Hepatocyte (in vitro differentiated cells): Measurements from ENCODE around the gene OR1J1. TPM values are rescaled to one million over a fixed set of nuclear protein-coding genes. Genes with fewer than 3 reads are reported as not detected.

Source experiments
- DNase-seq: peaks from one replicate; pipeline ENCODE4 v3.0.0-alpha.2; 2016; ENCODE audit warnings: low spot score
- H2AFZ ChIP-seq: fragments of 200-600 bp; sonication (generic); 2 replicates; pipeline ENCODE4 v1.6.0; 2016; ENCODE audit warnings: antibody characterized with exemption, mild to moderate bottlenecking
- H3K27ac ChIP-seq: fragments of 200-600 bp; sonication (generic); 2 replicates; pipeline ENCODE4 v1.5.1; 2016; ENCODE audit warnings: mild to moderate bottlenecking
- H3K27me3 ChIP-seq: fragments of 200-600 bp; sonication (generic); 2 replicates; pipeline ENCODE4 v1.6.1; 2016
- H3K36me3 ChIP-seq: fragments of 200-600 bp; sonication (generic); replicated peaks from 2 replicates; pipeline ENCODE4 v1.5.1; 2016; ENCODE audit warnings: low read depth; ENCODE audit not compliant: insufficient read depth
- H3K4me1 ChIP-seq: fragments of 200-600 bp; sonication (generic); 2 replicates; pipeline ENCODE4 v1.5.1; 2016; ENCODE audit warnings: mild to moderate bottlenecking, moderate library complexity; ENCODE audit not compliant: insufficient read depth
- H3K4me2 ChIP-seq: fragments of 200-600 bp; sonication (generic); 2 replicates; pipeline ENCODE4 v1.6.0; 2016
- H3K4me3 ChIP-seq: fragments of 200-600 bp; sonication (generic); 2 replicates; pipeline ENCODE4 v1.5.1; 2016; ENCODE audit warnings: mild to moderate bottlenecking
- H3K79me2 ChIP-seq: fragments of 200-600 bp; sonication (generic); 2 replicates; pipeline ENCODE4 v1.6.0; 2017; ENCODE audit warnings: mild to moderate bottlenecking
- H3K9me2 ChIP-seq: fragments of 200-600 bp; sonication (generic); replicated peaks from 2 replicates; pipeline ENCODE4 v1.6.0; 2017; ENCODE audit warnings: mild to moderate bottlenecking; ENCODE audit not compliant: insufficient read depth
- H3K9me3 ChIP-seq: fragments of 200-600 bp; sonication (generic); 2 replicates; pipeline ENCODE4 v1.5.1; 2016; ENCODE audit warnings: low read depth, mild to moderate bottlenecking
- H4K20me1 ChIP-seq: fragments of 200-600 bp; sonication (generic); 2 replicates; pipeline ENCODE4 v1.6.0; 2016; ENCODE audit warnings: mild to moderate bottlenecking; ENCODE audit not compliant: insufficient read depth, poor library complexity, severe bottlenecking
- EZH2 ChIP-seq: fragments of 200-600 bp; sonication (generic); IDR thresholded peaks from 2 replicates; pipeline ENCODE4 v1.6.1; 2016; ENCODE audit warnings: antibody characterized with exemption, mild to moderate bottlenecking, borderline replicate concordance
- EZH2phosphoT487 ChIP-seq: fragments of 200-600 bp; sonication (generic); IDR thresholded peaks from one replicate; pipeline ENCODE4 v1.6.1; 2018; ENCODE audit warnings: antibody characterized with exemption, mild to moderate bottlenecking, low read depth, moderate library complexity; ENCODE audit not compliant: unreplicated experiment, severe bottlenecking
- WGBS: methylation state at CpG from one replicate; pipeline ENCODE4 v1.1.6; 2016; ENCODE audit warnings: low lambda C conversion rate; ENCODE audit errors: missing lambda C conversion rate; 5-methylcytosine and 5-hydroxymethylcytosine counted together
- polyA plus RNA-seq: library from polyadenylated mRNA; unstranded; fragments of >200 nt; fragmentation: Nextera tagmentation; extraction: Ambion mirVana; gene quantifications from 2 replicates; pipeline ENCODE4 v1.2.1, GENCODE V29; 2016
- total RNA-seq: library from RNA; depleted of rRNA; stranded (reverse); fragments of >200 nt; gene quantifications from 2 replicates; pipeline ENCODE4 v1.2.3, GENCODE V29; 2014
- TF ChIP-seq, protein P1 (sequence below): fragments of 200-600 bp; sonication (generic); IDR thresholded peaks from 2 replicates; pipeline ENCODE4 v1.5.1; 2016; ENCODE audit warnings: antibody characterized with exemption, mild to moderate bottlenecking; ENCODE audit not compliant: poor library complexity

The OR1J1 gene
- total and polyA plus RNA-seq, 2 experiments from 2014 or later, result not detected

DNA sequence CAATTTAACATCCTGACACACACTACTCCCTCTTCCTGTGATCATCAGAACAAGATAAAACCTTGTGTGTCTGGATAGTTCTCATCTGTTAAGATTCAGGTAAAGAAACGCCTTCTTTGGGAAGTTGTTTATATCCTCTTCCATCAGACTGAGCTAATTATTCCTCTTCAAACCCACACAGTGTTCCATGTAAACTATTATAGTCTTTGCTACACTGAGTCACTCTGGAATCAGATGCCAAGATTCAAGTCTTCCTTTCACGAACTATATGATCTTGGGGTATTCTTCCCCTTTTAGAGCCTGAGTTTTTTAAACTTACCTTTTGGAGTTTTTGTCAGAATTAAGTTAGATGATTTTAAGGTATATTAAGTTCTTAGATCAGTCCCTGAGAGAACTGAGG is 2.0 kb downstream of the OR1J1 start:
- Histone ChIP-seq H3K27me3 (no peaks in the 10 kb centered on the region), H3K9me2 (no peaks in the 10 kb centered on the region), H3K36me3 (no peaks in the 10 kb centered on the region), H2AFZ (no peak overlapping the region), H3K4me3 (no peak overlapping the region), H3K27ac (no peak overlapping the region), H3K4me2 (no peak overlapping the region), H3K79me2 (no peaks in the 10 kb centered on the region), H3K9me3 (no peaks in the 10 kb centered on the region), H4K20me1 (no peaks in the 10 kb centered on the region), H3K4me1 (no peaks in the 10 kb centered on the region)
- DNase-seq, result no peak
- 48% methylated on average over 2 of the region's 2 CpGs for WGBS
- TF ChIP-seq EZH2, result no peak
- TF ChIP-seq, protein P1, sequence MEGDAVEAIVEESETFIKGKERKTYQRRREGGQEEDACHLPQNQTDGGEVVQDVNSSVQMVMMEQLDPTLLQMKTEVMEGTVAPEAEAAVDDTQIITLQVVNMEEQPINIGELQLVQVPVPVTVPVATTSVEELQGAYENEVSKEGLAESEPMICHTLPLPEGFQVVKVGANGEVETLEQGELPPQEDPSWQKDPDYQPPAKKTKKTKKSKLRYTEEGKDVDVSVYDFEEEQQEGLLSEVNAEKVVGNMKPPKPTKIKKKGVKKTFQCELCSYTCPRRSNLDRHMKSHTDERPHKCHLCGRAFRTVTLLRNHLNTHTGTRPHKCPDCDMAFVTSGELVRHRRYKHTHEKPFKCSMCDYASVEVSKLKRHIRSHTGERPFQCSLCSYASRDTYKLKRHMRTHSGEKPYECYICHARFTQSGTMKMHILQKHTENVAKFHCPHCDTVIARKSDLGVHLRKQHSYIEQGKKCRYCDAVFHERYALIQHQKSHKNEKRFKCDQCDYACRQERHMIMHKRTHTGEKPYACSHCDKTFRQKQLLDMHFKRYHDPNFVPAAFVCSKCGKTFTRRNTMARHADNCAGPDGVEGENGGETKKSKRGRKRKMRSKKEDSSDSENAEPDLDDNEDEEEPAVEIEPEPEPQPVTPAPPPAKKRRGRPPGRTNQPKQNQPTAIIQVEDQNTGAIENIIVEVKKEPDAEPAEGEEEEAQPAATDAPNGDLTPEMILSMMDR, result no peak
- no peak for TF ChIP-seq EZH2phosphoT487

DNA sequence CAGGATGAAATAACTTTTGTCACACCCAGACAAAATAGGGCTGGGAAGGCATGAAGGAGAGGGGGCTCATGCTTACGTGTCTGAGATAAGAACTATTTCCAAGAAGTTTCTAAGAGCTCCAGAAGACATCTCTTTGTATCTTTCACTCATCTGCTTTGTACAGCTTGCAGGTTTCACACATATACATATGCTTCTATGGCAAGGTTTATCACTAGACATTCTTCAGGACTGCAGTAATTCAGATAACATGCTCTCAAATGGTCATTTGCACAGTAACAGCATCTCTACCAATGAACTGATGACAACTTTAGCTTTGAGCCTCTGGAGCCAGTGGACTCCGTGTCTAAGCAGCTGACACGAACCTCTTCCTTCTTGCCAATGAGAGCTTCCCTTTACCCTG is 3.2 kb downstream of the OR1J1 start:
- no peaks in the 10 kb centered on the region for H3K4me1 ChIP-seq
- no peaks in the 10 kb centered on the region for H3K27me3 ChIP-seq
- no peak overlapping the region for H3K4me2 ChIP-seq
- DNase-seq, result no peak
- no peaks in the 10 kb centered on the region for H3K9me2 ChIP-seq
- H3K27ac ChIP-seq, result no peak overlapping the region
- no peak overlapping the region for H3K4me3 ChIP-seq
- no peak for TF ChIP-seq EZH2
- TF ChIP-seq EZH2phosphoT487, result no peak
- TF ChIP-seq, protein P1, result no peak
- no peaks in the 10 kb centered on the region for H4K20me1 ChIP-seq
- no peaks in the 10 kb centered on the region for H3K36me3 ChIP-seq
- no peak overlapping the region for H2AFZ ChIP-seq
- no peaks in the 10 kb centered on the region for H3K79me2 ChIP-seq
- WGBS, result 56% methylated on average over 3 of the region's 3 CpGs
- H3K9me3 ChIP-seq, result no peaks in the 10 kb centered on the region

DNA sequence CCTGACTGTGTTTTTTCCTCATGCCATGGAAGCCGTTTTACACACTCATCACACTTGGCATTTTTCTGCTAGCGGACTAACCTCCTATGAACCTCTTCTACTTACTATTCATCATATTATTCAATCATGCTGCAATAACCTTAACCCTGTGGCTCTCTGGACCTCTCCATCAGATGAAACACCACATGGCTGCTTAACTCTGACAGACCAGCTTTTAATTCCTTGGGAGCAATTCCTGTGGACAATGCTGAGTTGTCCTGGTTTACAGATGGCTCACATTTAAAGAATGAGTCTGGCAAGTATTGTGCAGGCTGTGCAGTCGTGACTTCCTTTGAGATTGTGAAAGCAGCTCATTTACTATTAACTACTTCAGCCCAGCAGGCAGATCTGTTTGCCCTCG is 9.0 kb downstream of the OR1J1 start:
- H3K27me3 ChIP-seq, result peaks cover 15% of the 10 kb centered on the region
- no peaks in the 10 kb centered on the region for H4K20me1 ChIP-seq
- 39% methylated on average over 4 of the region's 4 CpGs for WGBS
- no peak overlapping the region for H3K4me3 ChIP-seq
- no peak for TF ChIP-seq EZH2
- TF ChIP-seq, protein P1, result no peak
- no peak for TF ChIP-seq EZH2phosphoT487
- no peaks in the 10 kb centered on the region for H3K9me3 ChIP-seq
- H2AFZ ChIP-seq, result no peak overlapping the region
- DNase-seq, result no peak
- H3K27ac ChIP-seq, result no peak overlapping the region
- H3K36me3 ChIP-seq, result no peaks in the 10 kb centered on the region
- no peak overlapping the region for H3K4me2 ChIP-seq
- H3K9me2 ChIP-seq, result no peaks in the 10 kb centered on the region
- H3K4me1 ChIP-seq, result no peaks in the 10 kb centered on the region
- H3K79me2 ChIP-seq, result no peaks in the 10 kb centered on the region

DNA sequence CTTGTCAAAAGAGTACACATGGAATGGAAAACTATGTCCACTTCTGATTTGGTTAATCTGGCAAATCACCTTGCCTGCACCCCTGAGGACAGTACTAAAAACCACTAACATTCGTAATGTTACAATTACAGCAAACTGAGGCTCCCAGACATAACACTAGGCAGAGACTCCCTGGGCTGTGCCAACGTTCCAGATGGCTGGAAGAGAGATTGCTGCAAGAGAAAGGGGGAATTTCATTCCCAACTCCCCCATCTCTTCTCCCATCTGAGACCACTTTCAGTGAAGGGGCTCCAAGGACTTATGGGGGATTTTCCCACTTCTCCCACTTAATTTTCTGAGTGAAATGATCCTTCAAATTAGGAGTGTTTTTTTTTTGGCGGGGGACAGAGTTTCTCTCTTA is 11.3 kb downstream of the OR1J1 start:
- Histone ChIP-seq H3K9me3 (no peaks in the 10 kb centered on the region), H3K27me3 (peaks cover 21% of the 10 kb centered on the region), H3K4me1 (no peaks in the 10 kb centered on the region), H3K27ac (no peak overlapping the region), H4K20me1 (no peaks in the 10 kb centered on the region), H2AFZ (no peak overlapping the region), H3K36me3 (no peaks in the 10 kb centered on the region), H3K4me2 (no peak overlapping the region), H3K9me2 (no peaks in the 10 kb centered on the region), H3K4me3 (no peak overlapping the region), H3K79me2 (no peaks in the 10 kb centered on the region)
- no peak for DNase-seq
- TF ChIP-seq EZH2phosphoT487 (no peak), EZH2 (no peak)
- TF ChIP-seq, protein P1, result no peak
- WGBS, result 43% methylated on average over 3 of the region's 3 CpGs
